Prostate gland (tissue), 2 donors: ENCODE data around the gene HOXA7. TPM values are rescaled to one million over a fixed set of nuclear protein-coding genes. Genes with fewer than 3 reads are reported as not detected.

ENCODE experiments used
- DNase-seq: peaks from one replicate; pipeline ENCODE4 v3.0.0-alpha.2; 2019; ENCODE audit warnings: low spot score
- H3K27ac ChIP-seq, 2 donors: fragments of 200-600 bp; sonication (generic); 2 replicates each; pipeline ENCODE4 v1.5.1; 2017 to 2019
- H3K27me3 ChIP-seq: fragments of 200-600 bp; sonication (generic); replicated peaks from 2 replicates; pipeline ENCODE4 v1.5.1; 2019; ENCODE audit not compliant: insufficient read depth
- H3K36me3 ChIP-seq, 2 donors: fragments of 200-600 bp; sonication (generic); 1 replicate in 1 of 2; 2 replicates in 1 of 2; pipeline versions ENCODE4 v1.5.1 to v1.8.1; 2017 to 2019
- H3K4me1 ChIP-seq: fragments of 200-600 bp; sonication (generic); replicated peaks from 2 replicates; pipeline ENCODE4 v1.5.1; 2019
- H3K4me3 ChIP-seq, 2 donors: fragments of 200-600 bp; sonication (generic); 2 replicates each; pipeline ENCODE4 v1.5.1; 2017 to 2019
- H3K9me3 ChIP-seq: fragments of 200-600 bp; sonication (generic); 2 replicates; pipeline ENCODE4 v1.5.1; 2017
- CTCF ChIP-seq, 4 experiments: fragments of 200-600 bp in 2 of 4; fragments of 450-650 bp in 2 of 4; sonication (generic) in 2 of 4; IDR thresholded peaks; 1 replicate in 3 of 4; 2 replicates in 1 of 4; pipeline ENCODE4 v1.5.1; 2016 to 2019; ENCODE audit warnings: antibody characterized with exemption in 4 of 4, mild to moderate bottlenecking in 2 of 4, moderate library complexity in 2 of 4
- POLR2A ChIP-seq: fragments of 450-650 bp; IDR thresholded peaks from one replicate; pipeline ENCODE4 v1.6.1; 2016; ENCODE audit warnings: antibody characterized with exemption, mild to moderate bottlenecking
- POLR2AphosphoS5 ChIP-seq: sonication (generic); formaldehyde crosslinking; IDR thresholded peaks from one replicate; pipeline ENCODE4 v1.6.1; 2017; ENCODE audit warnings: antibody characterized with exemption
- WGBS: methylation state at CpG from one replicate; pipeline ENCODE4 v1.1.5; 2018; 5-methylcytosine and 5-hydroxymethylcytosine counted together
- intact Hi-C: fragments of 100-400 bp; cut with DNase I; formaldehyde crosslinking; loops from one replicate; pipeline ENCODE4 v1.14.2; 2022
- total RNA-seq, 2 donors: library from RNA; depleted of rRNA; stranded (reverse); fragments of >200 nt; gene quantifications; one replicate each; pipeline ENCODE4 v1.1.0, GENCODE V29; 2016

HOXA7 gene
- total RNA-seq, 2 donors from 2014 or later, result 2.2 to 4.6 TPM

DNA sequence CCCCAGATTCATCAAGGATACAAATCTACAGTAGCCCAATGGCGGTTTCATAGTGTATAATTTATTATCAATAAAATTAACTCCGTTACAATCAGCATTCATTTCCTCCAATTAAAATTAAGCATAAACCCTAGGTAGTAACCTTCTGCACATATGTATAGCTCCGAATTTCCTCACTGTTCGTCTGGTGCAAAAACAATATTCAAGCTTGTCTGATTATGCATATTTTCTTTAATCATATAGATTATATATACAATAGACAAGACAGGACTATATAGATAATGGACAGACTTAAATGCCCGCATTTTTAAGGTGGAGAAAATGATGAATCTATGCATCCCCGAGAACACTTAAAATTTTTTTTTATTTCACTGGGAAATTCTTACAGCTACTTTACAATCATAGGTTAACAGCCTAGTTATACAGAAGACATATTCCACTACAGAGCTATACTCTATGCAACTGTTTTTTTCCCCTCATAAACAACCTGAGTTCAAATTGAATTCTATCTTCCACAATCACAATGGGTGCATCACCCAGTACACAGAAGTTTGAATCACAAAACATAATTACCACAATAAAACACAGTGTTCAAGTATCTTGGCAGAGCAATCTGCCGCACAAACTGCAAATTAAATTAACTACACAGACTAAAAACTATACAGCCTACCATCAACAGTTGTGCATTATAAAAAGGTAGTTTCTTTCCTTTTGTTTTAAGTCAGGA, 6.2 kb upstream of the HOXA7 start:
- H3K4me3 ChIP-seq, result peak overlapping the region; percentile 61 to 80
- no peak for DNase-seq
- WGBS, result 28% methylated on average over 7 of the region's 7 CpGs
- TF ChIP-seq POLR2AphosphoS5 (no peak), CTCF (IDR thresholded peaks at IDR 0.05) (no peak), POLR2A (no peak)
- no peaks in the 10 kb centered on the region for H3K4me1 ChIP-seq
- no peaks in the 10 kb centered on the region for H3K27me3 ChIP-seq
- intact Hi-C loops, result no loop called here
- H3K9me3 ChIP-seq, result no peaks in the 10 kb centered on the region
- no peaks in the 10 kb centered on the region for H3K36me3 ChIP-seq
- H3K27ac ChIP-seq, result peak overlapping the region; percentile 96

DNA sequence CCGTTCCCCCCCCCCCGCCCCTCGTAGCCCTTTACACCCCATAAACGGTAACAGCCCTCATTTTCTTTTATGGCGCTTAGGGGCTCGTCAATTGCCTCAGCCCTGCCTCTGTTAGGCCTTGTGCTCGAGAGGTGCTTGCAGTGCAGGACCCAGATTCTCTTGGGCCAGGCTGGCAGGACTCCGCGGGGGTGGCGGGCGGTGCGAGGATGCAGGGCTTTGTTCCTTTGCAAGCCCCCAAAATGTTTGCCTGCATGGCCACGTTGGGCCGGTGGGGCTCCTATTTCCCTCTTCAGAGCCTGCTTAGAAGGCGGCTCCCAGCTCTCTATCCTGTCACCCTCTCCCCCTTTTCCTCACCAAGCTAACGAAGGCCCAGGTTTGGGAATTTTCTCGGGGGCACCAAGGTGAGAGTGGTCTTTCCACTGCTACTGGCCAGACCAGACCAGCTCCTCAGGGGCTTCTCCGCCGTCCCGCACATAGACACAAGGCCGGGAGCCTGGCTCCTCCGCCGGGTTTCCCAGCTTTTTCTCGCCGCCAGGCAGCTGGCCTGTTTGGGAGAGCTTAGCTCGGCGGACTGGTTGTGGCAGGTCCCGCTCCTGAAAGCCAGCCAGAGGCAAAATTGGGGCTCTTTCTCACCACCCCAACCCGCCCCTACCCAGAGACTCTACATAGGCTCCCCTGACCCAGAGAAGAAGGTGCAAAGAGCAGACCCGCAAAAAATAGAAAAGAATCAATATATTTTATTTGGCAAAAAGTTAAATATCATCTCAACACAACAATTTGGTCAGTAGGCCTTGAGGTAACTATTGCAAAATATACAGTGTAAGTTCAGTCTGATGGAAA, 5.5 kb upstream of the HOXA7 start:
- Histone ChIP-seq H3K36me3 (no peaks in the 10 kb centered on the region), H3K27me3 (no peaks in the 10 kb centered on the region), H3K4me1 (no peaks in the 10 kb centered on the region), H3K27ac (peak overlapping the region; percentile 73 to 96), H3K4me3 (peak overlapping the region; percentile 61 to 80), H3K9me3 (no peaks in the 10 kb centered on the region)
- intact Hi-C loops, result loop anchor here (1.0 to 2.0 kb wide), 2 partner anchors 476 to 791 kb away; no protein-coding TSS in a partner anchor
- DNase-seq, result no peak
- TF ChIP-seq POLR2A (no peak), CTCF (IDR thresholded peaks at IDR 0.05) (peak in 1 of 4 experiments; percentile 2)
- WGBS, result 40% methylated on average over 28 of the region's 30 CpGs

DNA sequence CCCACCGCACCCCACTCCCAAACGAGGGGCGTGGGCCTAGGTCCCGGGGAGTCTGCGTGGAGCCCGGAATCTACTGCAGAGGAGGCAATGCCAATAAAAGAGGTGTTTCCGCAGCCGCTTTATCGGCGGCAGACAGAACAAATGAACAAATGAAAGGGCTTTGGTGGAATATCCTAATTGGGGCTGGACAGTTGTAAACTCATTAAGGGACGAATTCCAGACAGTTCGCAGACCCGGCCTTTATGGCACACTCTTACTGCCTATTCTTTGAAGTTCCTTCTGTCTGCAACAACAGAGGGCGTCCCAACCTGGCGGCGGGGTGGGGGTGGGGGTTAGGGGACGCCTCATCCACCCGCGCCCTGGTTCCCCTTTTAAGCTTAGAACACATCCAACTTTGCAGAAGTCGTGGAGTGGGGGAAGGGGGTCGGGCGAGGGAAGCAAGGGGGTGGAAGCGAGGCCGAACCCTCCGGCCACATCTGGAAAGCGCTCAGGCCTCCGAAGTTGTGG, 4.8 kb upstream of the HOXA7 start:
- H3K4me1 ChIP-seq, result no peaks in the 10 kb centered on the region
- intact Hi-C loops, result loop anchor here (1.0 to 2.0 kb wide), 2 partner anchors 475 to 790 kb away; no protein-coding TSS in a partner anchor
- H3K27me3 ChIP-seq, result no peaks in the 10 kb centered on the region
- TF ChIP-seq POLR2AphosphoS5 (no peak), POLR2A (no peak), CTCF (IDR thresholded peaks at IDR 0.05) (peak in 1 of 4 experiments; percentile 4)
- no peaks in the 10 kb centered on the region for H3K9me3 ChIP-seq
- DNase-seq, result no peak
- 4% methylated on average over 26 of the region's 27 CpGs for WGBS
- H3K4me3 ChIP-seq, result peak overlapping the region; percentile 61 to 80
- H3K36me3 ChIP-seq, result no peaks in the 10 kb centered on the region
- H3K27ac ChIP-seq, result peak overlapping the region; percentile 73 to 96

DNA sequence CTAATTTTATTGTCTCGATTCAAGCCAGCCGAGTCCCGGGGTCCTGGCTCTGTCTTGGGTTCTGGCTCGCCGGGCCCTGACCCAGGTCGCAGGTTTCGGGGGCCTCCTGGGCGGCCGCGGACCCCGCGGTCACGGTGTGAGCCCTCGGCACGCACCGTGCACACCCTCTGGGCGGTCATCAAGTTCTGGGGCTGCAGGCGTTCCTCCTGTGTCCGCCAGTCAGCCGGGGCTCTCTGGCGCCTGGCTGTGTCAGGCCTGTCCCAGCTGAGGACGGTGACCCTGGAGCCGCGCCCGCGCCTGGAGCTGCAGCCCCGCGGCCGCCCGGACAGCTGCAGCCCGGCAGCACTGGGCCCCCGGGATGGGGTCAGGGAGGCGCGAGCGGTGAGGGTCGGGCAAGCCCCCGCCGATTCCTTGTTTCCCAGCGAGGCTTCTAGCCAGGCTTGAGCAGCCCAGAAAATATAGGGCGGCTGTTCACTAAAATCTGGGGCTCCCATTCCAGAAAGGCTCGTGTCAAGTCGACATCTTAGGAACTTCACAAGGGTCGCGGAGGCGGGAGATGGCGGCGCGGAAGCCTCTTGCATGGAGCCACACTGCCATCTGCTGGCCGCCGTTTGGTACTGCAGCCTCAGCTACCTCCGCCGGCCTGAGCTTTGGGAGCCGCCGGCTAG, 4.2 kb upstream of the HOXA7 start:
- peak; percentile 90 for DNase-seq
- Histone ChIP-seq H3K4me3 (peak overlapping the region; percentile 61 to 80), H3K27ac (peak overlapping the region; percentile 73 to 96), H3K36me3 (no peaks in the 10 kb centered on the region), H3K4me1 (peaks cover under 1% of the 10 kb centered on the region), H3K9me3 (no peaks in the 10 kb centered on the region), H3K27me3 (no peaks in the 10 kb centered on the region)
- 7% methylated on average over 31 of the region's 54 CpGs for WGBS
- intact Hi-C loops, result loop anchor here (1.0 to 2.0 kb wide), 2 partner anchors 474 to 790 kb away; no protein-coding TSS in a partner anchor
- TF ChIP-seq POLR2A (peak; percentile 8), CTCF (IDR thresholded peaks at IDR 0.05) (peak; percentile 98 to 100 (median 100)), POLR2AphosphoS5 (peak; percentile 65)
